KG1 (cell line): ENCODE measurements around the gene ST8SIA5.

ENCODE experiments used
- DNase-seq: peaks from one replicate; lab custom pipeline; 2025; lab: John Stamatoyannopoulos, UW

ST8SIA5 gene

DNA sequence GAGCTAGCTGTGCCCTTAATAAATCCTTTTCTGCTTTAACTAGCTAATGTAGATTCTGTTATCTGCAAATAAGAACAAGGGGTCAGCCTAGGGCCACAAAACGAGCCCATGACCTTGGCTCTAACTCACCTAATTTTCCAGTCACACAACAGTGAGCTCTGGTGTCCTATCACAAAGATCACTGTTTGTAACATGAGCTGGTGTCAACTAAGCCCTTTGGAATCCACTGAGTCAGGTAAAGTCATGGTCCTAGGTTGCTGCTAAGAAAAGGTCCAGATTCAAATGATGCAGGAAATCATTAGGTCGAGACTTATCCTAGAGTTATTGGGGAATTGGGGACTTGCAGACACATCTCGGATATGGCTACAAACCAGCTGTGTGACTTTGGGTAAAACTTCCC is 49.9 kb downstream of the ST8SIA5 start:
- DNase-seq = no peak

- no peak for DNase-seq
These were observed 51.3 kb downstream of the ST8SIA5 start for GRCh38 chr18:46705521-46705920.

DNA sequence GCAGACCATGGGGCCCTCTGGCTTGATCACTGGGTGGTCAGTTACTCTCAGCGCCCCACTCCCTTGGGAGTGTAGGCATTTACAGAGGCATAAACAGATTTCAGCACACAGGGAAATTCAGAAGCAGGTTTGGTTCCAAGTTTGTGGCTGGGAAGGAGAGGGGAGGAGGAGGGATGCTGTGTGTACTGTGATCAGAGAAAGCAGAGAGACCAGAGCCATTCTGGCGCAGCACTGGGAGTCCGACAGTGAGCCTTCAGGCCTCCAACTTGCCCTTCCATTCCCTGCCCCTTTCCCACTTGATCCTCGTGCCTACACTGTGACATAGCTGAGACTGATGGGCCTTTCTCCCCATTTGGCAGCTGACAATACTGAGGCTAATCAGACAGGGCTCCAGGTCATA is 52.0 kb downstream of the ST8SIA5 start:
- DNase-seq = no peak

GRCh38 chr18:46704189-46704588 is 52.7 kb downstream of the ST8SIA5 start:
- no peak for DNase-seq

GRCh38 chr18:46702471-46702870 is 54.4 kb downstream of the ST8SIA5 start:
- DNase-seq = no peak

DNA sequence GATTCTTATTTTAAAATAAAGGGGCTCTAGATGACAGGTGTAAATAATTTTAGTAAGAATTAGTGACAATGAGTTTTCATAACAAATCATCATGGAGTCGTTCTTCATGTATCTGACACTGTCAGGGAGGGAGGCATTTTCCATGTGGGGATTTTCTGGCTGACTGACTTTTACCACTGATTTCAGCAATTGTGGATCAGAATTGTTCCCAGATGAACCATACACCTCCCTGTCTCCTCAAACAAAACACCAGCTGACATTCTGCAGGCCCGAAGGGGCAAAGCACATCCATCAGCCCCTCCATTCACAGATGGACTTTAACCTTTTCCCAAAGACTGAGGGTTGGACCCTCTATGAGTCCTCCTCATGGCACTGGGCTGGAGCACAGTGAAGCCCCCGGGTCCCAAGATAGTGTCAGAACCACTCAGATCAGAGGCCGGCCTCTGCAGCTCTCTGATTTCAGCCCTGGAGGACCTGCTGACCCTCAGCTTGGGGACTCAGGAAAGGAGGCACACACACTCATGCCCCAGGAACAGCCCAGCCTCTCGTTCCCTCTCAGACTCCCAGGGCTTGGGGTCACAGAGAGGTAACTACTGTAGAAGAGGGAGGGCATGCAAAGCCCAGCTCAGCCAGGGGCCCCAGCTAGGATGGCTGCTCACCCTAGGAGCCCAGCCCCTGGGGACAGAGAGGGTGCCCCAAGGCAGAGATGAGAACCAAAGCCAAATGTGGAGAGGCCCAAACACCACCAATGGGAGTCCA is 56.6 kb downstream of the ST8SIA5 start:
- no peak for DNase-seq

- DNase-seq = no peak
These were observed 60.2 kb downstream of the ST8SIA5 start for GRCh38 chr18:46696702-46697101.

DNA sequence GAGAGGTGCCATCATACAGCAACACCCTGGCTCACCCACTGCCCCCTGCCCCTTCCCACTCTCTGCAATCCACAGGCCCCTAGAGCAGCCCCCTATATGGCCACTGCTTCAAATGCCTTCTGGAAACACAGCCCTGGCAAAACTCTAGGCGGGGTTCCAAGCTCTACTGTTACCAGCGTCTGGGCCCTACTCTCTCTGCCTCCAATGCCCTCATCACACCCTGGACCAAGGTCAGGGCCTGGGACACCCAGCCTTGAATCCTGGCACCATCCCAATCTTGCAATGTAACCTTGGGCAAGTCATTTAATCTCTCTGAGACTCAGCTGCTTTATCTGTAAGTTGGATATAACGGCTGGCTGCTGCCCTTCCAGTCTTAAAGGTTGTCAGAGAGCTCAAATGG is 60.6 kb downstream of the ST8SIA5 start:
- no peak for DNase-seq

GRCh38 chr18:46693996-46694395 is 62.9 kb downstream of the ST8SIA5 start:
- DNase-seq = no peak

DNA sequence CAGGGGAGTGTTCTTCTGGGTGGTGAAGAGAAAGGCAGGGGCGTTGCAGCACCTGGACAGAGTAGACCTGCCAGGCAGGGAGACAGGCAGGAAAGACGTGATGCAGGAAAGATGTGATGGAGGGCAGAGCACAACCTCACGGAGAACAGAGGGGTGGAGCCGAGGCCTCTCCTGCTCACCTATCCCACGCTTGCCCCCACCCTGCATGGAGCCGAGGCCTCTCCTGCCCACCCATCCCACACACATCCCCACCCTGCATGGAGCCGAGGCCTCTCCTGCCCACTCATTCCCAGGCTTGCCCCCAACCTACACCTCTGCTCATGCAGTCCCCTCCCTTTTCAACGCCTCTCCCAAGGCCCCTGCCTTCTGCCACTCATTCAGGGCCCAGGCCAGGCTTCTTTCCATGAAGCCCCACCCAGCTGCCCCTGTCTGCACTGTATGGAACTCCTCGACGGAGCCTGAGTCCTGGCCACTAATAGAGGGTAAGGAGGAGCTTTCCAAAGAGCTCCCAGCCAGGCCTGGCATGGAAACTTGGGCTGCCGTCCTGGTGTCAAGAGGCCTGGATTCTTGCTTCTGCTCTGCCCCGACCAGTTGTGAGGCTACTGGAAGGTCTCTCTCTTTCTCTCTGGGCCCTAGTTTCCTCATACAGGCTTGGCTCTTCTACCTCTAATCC is 67.9 kb downstream of the ST8SIA5 start:
- DNase-seq = no peak

GRCh38 chr18:46686186-46686585 is 70.7 kb downstream of the ST8SIA5 start:
- no peak for DNase-seq

DNA sequence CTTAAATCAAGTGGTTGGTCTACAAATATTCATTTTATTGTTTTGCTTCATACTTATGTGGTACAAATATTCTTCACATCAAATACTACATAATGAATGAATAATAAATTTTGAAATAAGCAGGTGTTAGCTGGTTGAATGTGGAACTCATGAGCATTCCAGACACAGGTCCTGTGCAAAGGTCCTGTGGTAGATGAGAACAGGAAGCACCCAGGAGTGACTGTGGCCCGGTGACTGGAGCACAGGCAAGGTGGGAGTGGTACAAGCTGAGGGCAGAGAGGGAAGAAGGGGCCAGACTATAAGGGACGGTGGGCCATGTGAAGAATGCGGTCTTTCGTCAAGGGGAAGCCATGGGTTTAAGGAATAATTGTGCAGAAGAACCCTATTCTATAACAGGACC is 73.6 kb downstream of the ST8SIA5 start:
- no peak for DNase-seq

DNA sequence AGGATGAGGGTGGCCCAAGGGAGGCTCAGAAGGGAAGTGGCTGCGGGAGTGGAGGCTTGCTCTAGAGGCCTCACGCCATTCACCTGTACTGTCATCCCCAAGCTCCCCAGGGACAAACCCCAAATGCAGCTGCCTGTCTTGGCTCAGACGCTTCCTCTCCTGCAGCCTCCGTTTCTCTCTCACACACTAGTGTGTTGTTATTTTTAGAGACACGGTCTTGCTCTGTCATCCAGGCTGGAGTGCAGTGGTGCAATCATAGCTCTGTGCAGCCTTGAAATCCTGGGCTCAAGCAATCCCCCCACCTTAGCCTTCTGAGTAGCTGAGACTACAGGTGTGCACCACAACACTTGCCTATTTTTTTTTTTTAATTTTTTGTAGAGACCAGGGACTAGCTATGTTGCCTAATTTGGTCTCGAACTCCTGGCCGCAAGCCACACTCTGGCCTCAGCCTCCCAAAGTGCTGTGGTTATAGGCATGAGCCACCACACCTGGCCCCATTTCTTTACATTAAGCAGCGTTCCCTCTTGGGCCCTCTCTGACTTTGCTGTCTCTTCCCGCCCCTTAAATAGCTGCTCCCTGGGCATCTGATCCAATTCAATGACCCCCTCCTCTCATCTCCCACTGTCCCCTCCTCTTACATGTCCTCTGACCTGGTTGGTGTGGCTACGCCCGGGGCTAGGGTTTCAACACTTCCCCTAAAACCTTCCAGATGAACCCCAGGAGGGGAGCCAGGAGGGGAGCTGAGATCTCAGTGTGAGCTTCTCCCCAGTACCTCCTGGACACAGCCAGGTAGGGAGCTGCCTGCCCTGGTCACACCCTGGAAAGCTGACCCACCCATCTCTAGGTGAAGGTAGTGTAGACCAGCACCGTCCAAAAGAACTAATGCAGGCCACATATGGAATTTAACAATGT is 75.8 kb downstream of the ST8SIA5 start:
- DNase-seq = no peak

DNA sequence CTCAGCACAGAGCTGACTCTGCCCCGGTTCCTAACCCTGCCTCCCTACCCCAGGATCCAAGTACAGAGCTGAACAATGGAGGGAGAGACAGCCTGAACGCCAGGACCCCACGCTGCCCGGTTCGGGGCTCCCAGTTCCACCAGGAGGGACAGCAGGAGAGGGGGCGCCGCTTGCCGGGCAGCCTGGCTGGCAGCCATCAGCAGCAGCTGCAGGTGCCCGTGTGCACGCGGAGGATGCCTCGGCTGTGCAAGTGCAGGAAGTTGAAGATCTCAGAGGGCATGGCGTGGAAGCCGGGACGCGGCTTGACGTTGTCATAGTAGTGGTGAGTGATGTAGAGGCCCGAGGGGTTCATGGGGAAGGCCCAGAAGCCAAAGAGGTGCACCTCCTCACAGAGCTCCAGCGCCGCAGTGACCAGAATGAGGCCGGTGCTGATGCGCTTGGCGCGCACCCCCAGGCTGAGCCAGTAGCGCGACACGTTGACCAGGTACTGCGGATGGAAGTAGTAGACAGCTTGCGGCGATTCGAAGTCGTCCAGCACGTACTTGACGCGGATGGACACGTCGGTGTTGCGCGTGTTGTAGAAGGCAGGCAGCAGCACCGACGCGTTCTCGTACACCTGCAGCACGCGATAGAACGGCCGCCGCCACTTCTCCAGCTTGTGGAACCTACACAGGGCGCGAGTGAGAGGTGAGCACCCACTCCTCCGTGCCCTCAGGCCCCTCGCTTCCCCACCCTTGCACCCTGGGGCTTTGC is 76.8 kb downstream of the ST8SIA5 start:
- DNase-seq = no peak

- DNase-seq = no peak
These were observed 78.0 kb downstream of the ST8SIA5 start for GRCh38 chr18:46678785-46679399.

- no peak for DNase-seq
These were observed 78.8 kb downstream of the ST8SIA5 start for GRCh38 chr18:46678041-46678440.

DNA sequence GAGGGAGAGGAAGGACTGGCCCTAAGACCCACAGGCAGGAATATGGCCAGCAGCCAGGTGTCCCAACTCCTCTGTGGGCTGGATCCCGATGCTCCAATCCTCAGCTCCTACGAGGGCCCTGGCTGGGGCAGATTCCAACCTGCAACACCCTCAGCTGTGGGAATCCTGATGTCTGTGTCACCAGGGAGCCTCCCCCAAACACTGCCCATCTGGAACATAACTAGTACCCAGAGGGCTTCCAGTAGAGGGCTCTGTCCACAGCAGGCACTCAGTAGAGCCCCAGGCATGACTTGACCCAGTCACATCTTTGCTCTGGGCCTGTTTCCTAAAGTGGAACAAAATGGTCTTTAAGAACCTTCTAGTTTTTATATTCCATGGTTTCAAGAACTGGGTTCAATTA is 79.2 kb downstream of the ST8SIA5 start:
- DNase-seq = no peak

DNA sequence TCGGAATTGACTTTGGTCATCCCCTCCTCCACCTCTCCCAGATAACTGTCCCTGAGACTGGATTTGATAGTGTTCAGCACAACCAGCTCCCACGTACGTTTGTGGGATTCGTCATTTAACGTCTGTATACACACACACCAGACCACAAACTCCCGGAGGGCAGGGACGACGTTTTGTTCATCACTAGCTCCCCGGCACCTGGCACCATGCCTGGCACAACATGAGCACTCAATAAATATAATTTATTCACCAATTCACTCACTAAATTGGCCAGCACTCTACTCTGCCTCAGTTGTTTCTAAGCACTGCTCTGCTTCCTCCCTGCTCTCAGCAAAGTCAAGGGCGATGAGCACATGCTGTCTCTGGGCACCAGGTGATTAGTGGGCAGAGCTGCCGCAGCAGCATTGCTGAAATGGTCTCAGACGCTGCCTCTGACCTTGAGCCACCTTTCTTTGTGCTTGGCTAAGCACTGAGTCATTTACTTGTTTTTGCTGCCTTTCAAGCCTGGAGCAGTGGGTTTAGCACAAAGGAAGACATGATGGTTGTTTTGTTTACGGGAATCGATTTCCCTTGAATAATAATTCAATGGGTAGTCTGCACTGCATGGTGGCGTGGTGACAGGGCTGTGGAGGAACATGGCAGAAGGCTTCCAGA is 80.5 kb downstream of the ST8SIA5 start:
- DNase-seq = no peak

GRCh38 chr18:46675112-46675511 is 81.7 kb downstream of the ST8SIA5 start:
- DNase-seq = no peak

DNA sequence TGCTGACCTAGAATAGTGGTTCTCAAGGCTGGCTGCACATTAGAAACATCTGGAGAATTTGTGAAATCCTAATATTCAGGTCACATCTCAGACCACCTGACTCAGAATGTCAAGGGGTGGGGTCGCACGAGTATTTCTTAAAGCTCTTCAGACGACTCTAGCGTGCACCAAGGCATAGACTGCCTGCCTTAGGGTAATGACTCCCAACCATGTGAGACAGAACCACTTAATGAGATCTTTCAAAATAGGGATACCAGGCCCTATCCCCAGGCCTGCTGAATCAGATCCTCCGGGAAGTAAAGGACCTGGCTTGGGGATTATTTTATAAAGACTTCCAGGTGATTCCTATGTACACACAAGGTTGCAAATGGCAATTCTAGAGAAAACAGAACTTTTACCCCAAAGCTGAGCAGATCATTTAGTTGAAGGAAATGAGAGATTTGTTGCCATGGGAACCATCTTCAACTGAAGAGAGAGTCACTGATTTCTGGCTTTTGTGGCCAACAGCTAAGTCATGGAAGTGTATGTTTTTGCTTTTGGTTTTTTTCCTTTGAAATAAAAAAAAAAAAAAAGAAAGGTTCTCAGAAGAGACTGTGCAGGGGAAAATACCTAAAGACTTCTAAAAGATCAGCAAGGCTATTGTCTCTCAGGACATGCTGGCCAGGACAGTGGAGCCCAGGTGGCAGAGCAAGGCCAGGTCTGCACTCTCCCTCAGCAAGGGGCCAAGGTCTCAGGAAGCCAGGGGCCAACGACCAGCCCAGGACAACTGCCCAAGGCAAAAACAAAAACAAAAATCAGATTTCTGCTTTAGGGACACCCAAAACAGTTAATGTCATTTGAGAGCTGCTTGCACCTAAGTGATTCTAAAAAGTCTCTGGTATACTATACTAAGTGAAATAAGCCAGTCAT is 84.5 kb downstream of the ST8SIA5 start:
- no peak for DNase-seq
